HFFc6 (cell line): ENCODE data around the gene SMTN. TPM values are rescaled to one million over a fixed set of nuclear protein-coding genes. Genes with fewer than 3 reads are reported as not detected.
"Not testable (repeated sequence)": the region's sequence is repeated elsewhere in the genome, so short reads cannot be mapped to it uniquely, and the experiment has no call there.

Experiments
- DNase-seq: peaks from one replicate; pipeline ENCODE4 v3.0.0-alpha.2; 2018
- H3K27ac Mint-ChIP-seq: 2 replicates; pipeline ENCODE4 v1.8.0; 2020; ENCODE audit warnings: mild to moderate bottlenecking, mixed read lengths
- H3K27me3 Mint-ChIP-seq: 2 replicates; pipeline ENCODE4 v1.8.0; 2021; ENCODE audit warnings: mild to moderate bottlenecking, moderate library complexity, mixed read lengths; ENCODE audit not compliant: insufficient read depth
- H3K36me3 Mint-ChIP-seq: 2 replicates; pipeline ENCODE4 v1.8.0; 2021; ENCODE audit warnings: low read depth, mixed read lengths
- H3K4me1 Mint-ChIP-seq: 2 replicates; pipeline ENCODE4 v1.8.0; 2020; ENCODE audit warnings: low read depth, mixed read lengths
- H3K4me3 Mint-ChIP-seq: 2 replicates; pipeline ENCODE4 v1.8.0; 2020; ENCODE audit warnings: mild to moderate bottlenecking, moderate library complexity, mixed read lengths
- H3K9me3 Mint-ChIP-seq: 2 replicates; pipeline ENCODE4 v1.8.0; 2020; ENCODE audit warnings: mild to moderate bottlenecking, mixed read lengths
- CTCF ChIP-seq: fragments of 200-600 bp; sonication (generic); IDR thresholded peaks from 2 replicates; pipeline ENCODE4 v1.5.0; 2021; ENCODE audit warnings: antibody characterized with exemption, mild to moderate bottlenecking
- total RNA-seq, 6 experiments: library from RNA; stranded (reverse); fragmentation: NEBNext Ultra II Directional; extraction: Animal tissue kit (Norgen Biotek cat#: 25700); gene quantifications; 2 replicates in 1 of 6; 3 replicates in 5 of 6; pipeline ENCODE4 v1.2.3, GENCODE V29; 2021

Gene SMTN
- total RNA-seq, 6 experiments from 2014 or later: 201 to 329 (median 246) TPM

GRCh38 chr22:31062566-31063230 lies 18.4 kb upstream of the SMTN start:
- Mint-ChIP-seq H3K36me3 (no peaks in the 10 kb centered on the region), H3K27me3 (peaks cover 5% of the 10 kb centered on the region; the same call in 1 of the 2 replicates), H3K9me3 (no peaks in the 10 kb centered on the region), H3K27ac (no peak overlapping the region), H3K4me3 (no peak overlapping the region), H3K4me1 (peaks cover 10% of the 10 kb centered on the region)
- no peak for TF ChIP-seq CTCF
- no peak for DNase-seq

GRCh38 chr22:31064369-31064768 lies 16.7 kb upstream of the SMTN start:
- H3K4me1 Mint-ChIP-seq: peaks cover 9% of the 10 kb centered on the region
- no peak for TF ChIP-seq CTCF
- H3K4me3 Mint-ChIP-seq: peak overlapping the region; percentile 61
- no peaks in the 10 kb centered on the region for H3K9me3 Mint-ChIP-seq
- no peak for DNase-seq
- no peak overlapping the region for H3K27ac Mint-ChIP-seq
- H3K36me3 Mint-ChIP-seq: no peaks in the 10 kb centered on the region
- H3K27me3 Mint-ChIP-seq: peaks cover 5% of the 10 kb centered on the region; the same call in 1 of the 2 replicates

GRCh38 chr22:31068970-31069369 lies 12.1 kb upstream of the SMTN start:
- peaks cover 2% of the 10 kb centered on the region; the same call in 1 of the 2 replicates for H3K27me3 Mint-ChIP-seq
- no peak overlapping the region for H3K4me3 Mint-ChIP-seq
- DNase-seq: no peak
- H3K4me1 Mint-ChIP-seq: peaks cover 9% of the 10 kb centered on the region
- H3K27ac Mint-ChIP-seq: no peak overlapping the region
- H3K36me3 Mint-ChIP-seq: no peaks in the 10 kb centered on the region
- no peak for TF ChIP-seq CTCF
- H3K9me3 Mint-ChIP-seq: no peaks in the 10 kb centered on the region

- not testable (repeated sequence) for H3K9me3 Mint-ChIP-seq, H3K4me1 Mint-ChIP-seq, DNase-seq, H3K27ac Mint-ChIP-seq, H3K36me3 Mint-ChIP-seq, H3K27me3 Mint-ChIP-seq, H3K4me3 Mint-ChIP-seq
These were observed 11.3 kb upstream of the SMTN start for GRCh38 chr22:31069691-31070314.

- not testable (repeated sequence) for H3K27me3 Mint-ChIP-seq, DNase-seq, H3K9me3 Mint-ChIP-seq, H3K27ac Mint-ChIP-seq, H3K4me1 Mint-ChIP-seq, H3K36me3 Mint-ChIP-seq, H3K4me3 Mint-ChIP-seq
These were observed 8.0 kb upstream of the SMTN start for GRCh38 chr22:31073125-31073524.

GRCh38 chr22:31073545-31074145 lies 7.5 kb upstream of the SMTN start:
- not testable (repeated sequence) for H3K27me3 Mint-ChIP-seq, H3K36me3 Mint-ChIP-seq, H3K4me3 Mint-ChIP-seq, DNase-seq, H3K9me3 Mint-ChIP-seq, H3K27ac Mint-ChIP-seq
- peaks cover 15% of the 10 kb centered on the region for H3K4me1 Mint-ChIP-seq

- no peak overlapping the region for H3K4me3 Mint-ChIP-seq
- DNase-seq: no peak
- no peaks in the 10 kb centered on the region for H3K9me3 Mint-ChIP-seq
- peaks cover 4% of the 10 kb centered on the region for H3K27me3 Mint-ChIP-seq
- no peak for TF ChIP-seq CTCF
- H3K4me1 Mint-ChIP-seq: peaks cover 16% of the 10 kb centered on the region
- no peak overlapping the region for H3K27ac Mint-ChIP-seq
- H3K36me3 Mint-ChIP-seq: no peaks in the 10 kb centered on the region
These were observed 5.2 kb upstream of the SMTN start for GRCh38 chr22:31075961-31076360.
